ENCODE measurements around the gene ALOX5AP. TPM values are rescaled to one million over a fixed set of nuclear protein-coding genes. Genes with fewer than 3 reads are reported as not detected.

Gene ALOX5AP
- total and polyA plus RNA-seq, 10 of the 15 experiments (the other 5 are each of a cell fraction or from before 2014, with no cell fraction given): 45.9 to 426 (median 109) TPM

GRCh38 chr13:30802501-30802900 lies 67.2 kb downstream of the ALOX5AP start:
- intact Hi-C loops (cut with micrococcal nuclease; ENCODE audit: unreplicated experiment): loop anchor here (2.0 to 5.0 kb wide), 3 partner anchors 186 to 670 kb away; partner anchors contain the start of genes HMGB1 and USPL1
- H4K20me1 ChIP-seq (ENCODE audit: control insufficient read depth, insufficient read depth): no peaks in the 10 kb centered on the region
- no TSS peak for BruUV-seq (replicated peaks)
- H3K79me2 ChIP-seq (ENCODE audit: control insufficient read depth, insufficient read depth, low read length): no peaks in the 10 kb centered on the region
- ATAC-seq (peak; percentile 40), DNase-seq (ENCODE audit: low read depth, low spot score) (no peak), FAIRE-seq (no peak)
- SMC1A ChIA-PET (ENCODE audit: uncharacterized antibody, unreplicated experiment): interaction anchor here (1.1 to 2.5 kb wide), 2 partner anchors 121 to 126 kb away, joined by 4 to 15 read pairs; no protein-coding TSS in a partner anchor
- peak overlapping the region; percentile 51; the same call in 1 of the 2 replicates for H2AFZ ChIP-seq (ENCODE audit: control insufficient read depth, low read depth, low read length)
- no peak overlapping the region for H3K9ac ChIP-seq (ENCODE audit: control insufficient read depth, insufficient read depth, low read length)
- POLR2A ChIA-PET: no interaction called here
- 71% methylated on average over 5 of the region's 5 CpGs for WGBS (ENCODE audit: insufficient coverage, insufficient replicate concordance, low lambda C conversion rate, missing lambda C conversion rate)
- no peak overlapping the region for H3K27ac ChIP-seq (ENCODE audit: control insufficient read depth, insufficient read depth)
- TF ChIP-seq NFXL1 (IDR thresholded peaks at IDR 0.05; ENCODE audit: borderline replicate concordance): no peak
- TF ChIP-seq MLLT1 (IDR thresholded peaks at IDR 0.05): peak; percentile 43; the same call in 1 of the 2 replicates
- no peak overlapping the region for H3K4me2 ChIP-seq (ENCODE audit: control insufficient read depth, insufficient read depth)
- CTCF ChIA-PET: interaction anchor here (0.7 to 2.5 kb wide), 6 partner anchors 35 to 121 kb away, joined by 3 to 16 read pairs (median 4); no protein-coding TSS in a partner anchor
- no peaks in the 10 kb centered on the region; the same call in 1 of the 2 replicates for H3K4me1 ChIP-seq (ENCODE audit: control insufficient read depth, insufficient read depth, low read length)
- no peaks in the 10 kb centered on the region; a peak in 1 of 4 replicates for H3K27me3 ChIP-seq (replicated peaks in 1 of 2; ENCODE audit: control insufficient read depth in 2 of 2, insufficient read depth in 2 of 2, low read length in 1 of 2)
- no peak overlapping the region for H3K4me3 ChIP-seq
- H3K9me3 ChIP-seq (replicated peaks; ENCODE audit: control insufficient read depth, insufficient read depth, low read length): no peaks in the 10 kb centered on the region
- no peaks in the 10 kb centered on the region for H3K36me3 ChIP-seq (ENCODE audit: control insufficient read depth in 2 of 2, insufficient read depth in 2 of 2, low read length in 1 of 2)
- in situ Hi-C loops (cut with MboI): no loop called here
- RAD21 ChIA-PET (ENCODE audit: unreplicated experiment): interaction anchor here (1.0 to 2.1 kb wide), 3 partner anchors 65 to 337 kb away, joined by 4 to 7 read pairs (median 4); partner anchors contain the start of gene HMGB1

GRCh38 chr13:30802953-30803478 lies 67.7 kb downstream of the ALOX5AP start:
- Histone ChIP-seq H3K9me3 (replicated peaks; ENCODE audit: control insufficient read depth, insufficient read depth, low read length) (no peaks in the 10 kb centered on the region), H2AFZ (ENCODE audit: control insufficient read depth, low read depth, low read length) (peak overlapping the region; percentile 51), H3K27ac (ENCODE audit: control insufficient read depth, insufficient read depth) (no peak overlapping the region), H3K4me3 (no peak overlapping the region), H3K36me3 (ENCODE audit: control insufficient read depth in 2 of 2, insufficient read depth in 2 of 2, low read length in 1 of 2) (no peaks in the 10 kb centered on the region), H3K9ac (ENCODE audit: control insufficient read depth, insufficient read depth, low read length) (no peak overlapping the region), H3K27me3 (replicated peaks in 1 of 2; ENCODE audit: control insufficient read depth in 2 of 2, insufficient read depth in 2 of 2, low read length in 1 of 2) (no peaks in the 10 kb centered on the region; a peak in 1 of 4 replicates), H3K79me2 (ENCODE audit: control insufficient read depth, insufficient read depth, low read length) (no peaks in the 10 kb centered on the region), H4K20me1 (ENCODE audit: control insufficient read depth, insufficient read depth) (no peaks in the 10 kb centered on the region), H3K4me1 (ENCODE audit: control insufficient read depth, insufficient read depth, low read length) (no peaks in the 10 kb centered on the region), H3K4me2 (ENCODE audit: control insufficient read depth, insufficient read depth) (peak overlapping the region; percentile 62; the same call in 1 of the 2 replicates)
- DNase-seq (ENCODE audit: low read depth, low spot score): peak; percentile 32
- ChIA-PET RAD21 (ENCODE audit: unreplicated experiment) (interaction anchor here (0.9 to 2.1 kb wide), 8 partner anchors 44 to 671 kb away, joined by 4 to 7 read pairs (median 5); partner anchors contain the start of gene HMGB1), SMC1A (ENCODE audit: uncharacterized antibody, unreplicated experiment) (interaction anchor here (0.9 to 2.5 kb wide), 7 partner anchors 102 to 670 kb away, joined by 3 to 15 read pairs (median 4); no protein-coding TSS in a partner anchor), POLR2A (no interaction called here), CTCF (interaction anchor here (0.7 to 2.7 kb wide), 10 partner anchors 8 to 168 kb away, joined by 3 to 16 read pairs (median 5); no protein-coding TSS in a partner anchor)
- FAIRE-seq: no peak
- no TSS peak for BruUV-seq (replicated peaks)
- ATAC-seq: peak; percentile 100
- intact Hi-C loops (cut with micrococcal nuclease; ENCODE audit: unreplicated experiment): loop anchor here (1.0 to 5.0 kb wide), 5 partner anchors 124 to 671 kb away; partner anchors contain the start of genes HMGB1 and USPL1
- in situ Hi-C loops (cut with MboI): no loop called here
- WGBS (ENCODE audit: insufficient coverage, insufficient replicate concordance, low lambda C conversion rate, missing lambda C conversion rate): 16% methylated on average over 30 of the region's 32 CpGs
- TF ChIP-seq ELK1 (IDR thresholded peaks at IDR 0.05; ENCODE audit: low read depth, low read length): no peak
- TF ChIP-seq CTCF (IDR thresholded peaks at IDR 0.05 in 2 of 3, conservative IDR thresholded peaks at IDR 0.05 in 1 of 3; ENCODE audit: control insufficient read depth in 2 of 3, extremely low read depth in 1 of 3, insufficient read depth in 1 of 3, low read depth in 3 of 3, low read length in 3 of 3): peak; percentile 88 to 95 (median 92)
- no peak for TF ChIP-seq HDAC6 (IDR thresholded peaks at IDR 0.05; ENCODE audit: unreplicated experiment)
- 0 out of 2 replicates have a peak, but pooled peaks have one; percentile 25 for TF ChIP-seq ZNF24 (IDR thresholded peaks at IDR 0.05)
- no peak for TF ChIP-seq WRNIP1 (IDR thresholded peaks at IDR 0.05; ENCODE audit: borderline replicate concordance, low read depth, low read length)
- TF ChIP-seq NR2F1 (conservative IDR thresholded peaks at IDR 0.05): peak; percentile 29; the same call in 1 of the 2 replicates
- no peak for TF ChIP-seq ZNF384 (IDR thresholded peaks at IDR 0.05; ENCODE audit: borderline replicate concordance, low read depth, low read length)
- TF ChIP-seq LARP7 (IDR thresholded peaks at IDR 0.05): peak; percentile 38; the same call in 1 of the 2 replicates
- peak; percentile 53; the same call in 1 of the 2 replicates for TF ChIP-seq ZNF207 (IDR thresholded peaks at IDR 0.05; ENCODE audit: borderline replicate concordance)

Data from GM12878 (cell line).